Measurements from ENCODE around the gene MARCO.

DNA sequence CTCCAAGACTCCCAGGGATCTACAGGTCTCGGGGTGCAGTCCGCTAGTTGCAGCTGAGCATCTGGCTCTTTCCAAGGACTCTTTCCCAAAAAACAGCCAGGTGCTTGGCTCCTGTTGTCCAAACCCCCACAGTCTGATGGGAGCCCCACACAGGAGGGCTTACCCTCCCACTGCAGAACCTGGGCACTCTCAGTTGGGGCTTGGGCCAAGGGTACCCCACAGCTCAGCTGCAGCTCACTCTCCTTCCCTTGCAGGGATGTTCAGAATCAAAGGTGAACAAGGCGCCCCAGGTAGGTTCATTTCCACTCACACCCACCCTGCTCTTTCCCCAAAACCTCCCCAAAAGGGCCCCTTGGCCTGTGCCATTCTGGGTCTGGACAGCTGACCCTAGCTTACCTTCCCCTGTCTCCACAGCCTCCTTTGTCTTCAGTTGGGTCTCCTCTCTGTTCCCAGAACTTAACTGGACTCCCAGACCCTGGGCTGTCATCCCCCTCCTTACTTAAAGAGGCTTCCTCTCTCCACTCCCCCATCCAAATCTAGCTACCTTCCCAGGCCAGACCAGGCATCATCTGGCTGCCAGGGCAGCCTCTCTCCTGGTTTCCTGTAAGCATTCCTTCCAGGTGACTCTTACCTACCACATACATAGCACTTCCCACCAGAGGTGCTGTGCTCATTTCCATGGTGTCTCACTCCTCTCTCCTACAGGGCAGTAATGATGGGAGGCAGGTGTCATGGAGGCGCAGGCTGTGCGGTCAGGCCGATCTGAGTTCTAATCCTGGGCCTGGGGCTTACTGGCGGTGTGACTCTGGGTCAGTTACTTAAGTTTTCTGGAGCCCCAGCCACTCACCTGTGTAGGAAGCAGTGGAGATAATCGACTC is 29.5 kb downstream of the MARCO start:
- TF ChIP-seq, protein P1, sequence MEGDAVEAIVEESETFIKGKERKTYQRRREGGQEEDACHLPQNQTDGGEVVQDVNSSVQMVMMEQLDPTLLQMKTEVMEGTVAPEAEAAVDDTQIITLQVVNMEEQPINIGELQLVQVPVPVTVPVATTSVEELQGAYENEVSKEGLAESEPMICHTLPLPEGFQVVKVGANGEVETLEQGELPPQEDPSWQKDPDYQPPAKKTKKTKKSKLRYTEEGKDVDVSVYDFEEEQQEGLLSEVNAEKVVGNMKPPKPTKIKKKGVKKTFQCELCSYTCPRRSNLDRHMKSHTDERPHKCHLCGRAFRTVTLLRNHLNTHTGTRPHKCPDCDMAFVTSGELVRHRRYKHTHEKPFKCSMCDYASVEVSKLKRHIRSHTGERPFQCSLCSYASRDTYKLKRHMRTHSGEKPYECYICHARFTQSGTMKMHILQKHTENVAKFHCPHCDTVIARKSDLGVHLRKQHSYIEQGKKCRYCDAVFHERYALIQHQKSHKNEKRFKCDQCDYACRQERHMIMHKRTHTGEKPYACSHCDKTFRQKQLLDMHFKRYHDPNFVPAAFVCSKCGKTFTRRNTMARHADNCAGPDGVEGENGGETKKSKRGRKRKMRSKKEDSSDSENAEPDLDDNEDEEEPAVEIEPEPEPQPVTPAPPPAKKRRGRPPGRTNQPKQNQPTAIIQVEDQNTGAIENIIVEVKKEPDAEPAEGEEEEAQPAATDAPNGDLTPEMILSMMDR (IDR thresholded peaks at IDR 0.05; ENCODE audit: control extremely low read depth in 1 of 3, insufficient read depth in 1 of 3, low read depth in 1 of 3, low read length in 3 of 3): no peak
- TF ChIP-seq, protein P2, sequence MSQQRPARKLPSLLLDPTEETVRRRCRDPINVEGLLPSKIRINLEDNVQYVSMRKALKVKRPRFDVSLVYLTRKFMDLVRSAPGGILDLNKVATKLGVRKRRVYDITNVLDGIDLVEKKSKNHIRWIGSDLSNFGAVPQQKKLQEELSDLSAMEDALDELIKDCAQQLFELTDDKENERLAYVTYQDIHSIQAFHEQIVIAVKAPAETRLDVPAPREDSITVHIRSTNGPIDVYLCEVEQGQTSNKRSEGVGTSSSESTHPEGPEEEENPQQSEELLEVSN (IDR thresholded peaks at IDR 0.05): no peak
- TF ChIP-seq, protein P3, sequence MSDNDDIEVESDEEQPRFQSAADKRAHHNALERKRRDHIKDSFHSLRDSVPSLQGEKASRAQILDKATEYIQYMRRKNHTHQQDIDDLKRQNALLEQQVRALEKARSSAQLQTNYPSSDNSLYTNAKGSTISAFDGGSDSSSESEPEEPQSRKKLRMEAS (IDR thresholded peaks at IDR 0.05): no peak
- TF ChIP-seq TAF1 (IDR thresholded peaks at IDR 0.05; ENCODE audit: low read depth, low read length): no peak

Measured in H1 (cell line).